SK-N-SH treated with all-trans-retinoic acid at 6 μM for 48 hours (cell line): ENCODE measurements around the gene MVB12B.

Experiments
- BACH2 ChIP-seq: fragments of 250-450 bp; sonication (Bioruptor Pico); IDR thresholded peaks from 2 replicates; pipeline ENCODE4 v1.9.0; 2021; ENCODE audit warnings: mild to moderate bottlenecking, borderline replicate concordance
- CSDC2 ChIP-seq: fragments of 250-450 bp; sonication (Bioruptor Pico); IDR thresholded peaks from 2 replicates; pipeline ENCODE4 v1.5.0; 2020; ENCODE audit warnings: mild to moderate bottlenecking, moderate library complexity
- GLIS3 ChIP-seq: fragments of 250-450 bp; sonication (Bioruptor Pico); IDR thresholded peaks from 2 replicates; pipeline ENCODE4 v1.5.0; 2020; ENCODE audit warnings: mild to moderate bottlenecking, moderate library complexity
- ISL1 ChIP-seq: fragments of 250-450 bp; sonication (Bioruptor Pico); IDR thresholded peaks from 2 replicates; pipeline ENCODE4 v2.1.2; 2022; ENCODE audit warnings: mild to moderate bottlenecking, moderate library complexity
- OSR1 ChIP-seq: fragments of 250-450 bp; sonication (Bioruptor Pico); IDR thresholded peaks from 2 replicates; pipeline ENCODE4 v1.8.0; 2022; ENCODE audit warnings: moderate library complexity, mild to moderate bottlenecking, inconsistent platforms
- ZFP3 ChIP-seq: fragments of 250-450 bp; sonication (Bioruptor Pico); IDR thresholded peaks from 2 replicates; pipeline ENCODE4 v1.5.0; 2020; ENCODE audit warnings: mild to moderate bottlenecking, moderate library complexity
- ZNF8 ChIP-seq: fragments of 450-650 bp; formaldehyde crosslinking; IDR thresholded peaks from 2 replicates; pipeline ENCODE4 v1.5.0; 2020; ENCODE audit warnings: mild to moderate bottlenecking, moderate library complexity
- TF ChIP-seq, protein P1 (sequence below): fragments of 250-450 bp; sonication (Bioruptor Pico); IDR thresholded peaks from 2 replicates; pipeline ENCODE4 v1.8.0; 2020; ENCODE audit warnings: mild to moderate bottlenecking, moderate library complexity, borderline replicate concordance

DNA sequence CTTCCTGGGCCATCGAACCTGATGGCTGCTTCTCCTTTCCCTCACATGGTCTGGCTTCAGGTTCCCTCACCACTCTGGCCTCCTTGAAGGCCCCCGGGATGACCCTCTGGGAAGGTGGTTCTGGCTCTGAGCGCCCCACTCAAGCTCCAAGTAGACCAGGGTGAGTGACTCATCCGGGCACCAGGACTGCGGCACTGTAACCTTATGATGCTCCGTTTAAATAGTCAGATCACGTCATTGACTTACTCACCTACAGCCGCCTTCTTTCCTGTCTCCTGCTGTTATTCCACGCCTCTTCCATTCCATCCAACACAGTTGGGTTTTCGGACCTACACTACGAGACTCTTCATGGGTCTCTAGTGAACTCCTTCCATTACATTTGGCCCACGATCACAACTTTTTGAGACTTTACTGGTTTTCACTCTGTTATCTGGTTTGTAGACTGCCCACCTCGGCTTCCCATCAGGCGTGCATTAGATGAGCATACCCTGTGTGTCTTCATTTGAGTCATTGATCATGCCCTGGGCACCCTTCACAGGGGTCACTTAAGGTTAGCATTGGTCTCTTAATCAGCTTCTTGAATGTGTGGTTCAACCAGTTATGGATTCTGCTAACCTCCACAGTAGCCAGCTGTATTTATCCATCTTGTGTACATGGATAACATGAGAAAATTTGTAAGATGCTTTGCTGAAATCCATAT, 148.3 kb downstream of the MVB12B start:
- TF ChIP-seq, protein P1, sequence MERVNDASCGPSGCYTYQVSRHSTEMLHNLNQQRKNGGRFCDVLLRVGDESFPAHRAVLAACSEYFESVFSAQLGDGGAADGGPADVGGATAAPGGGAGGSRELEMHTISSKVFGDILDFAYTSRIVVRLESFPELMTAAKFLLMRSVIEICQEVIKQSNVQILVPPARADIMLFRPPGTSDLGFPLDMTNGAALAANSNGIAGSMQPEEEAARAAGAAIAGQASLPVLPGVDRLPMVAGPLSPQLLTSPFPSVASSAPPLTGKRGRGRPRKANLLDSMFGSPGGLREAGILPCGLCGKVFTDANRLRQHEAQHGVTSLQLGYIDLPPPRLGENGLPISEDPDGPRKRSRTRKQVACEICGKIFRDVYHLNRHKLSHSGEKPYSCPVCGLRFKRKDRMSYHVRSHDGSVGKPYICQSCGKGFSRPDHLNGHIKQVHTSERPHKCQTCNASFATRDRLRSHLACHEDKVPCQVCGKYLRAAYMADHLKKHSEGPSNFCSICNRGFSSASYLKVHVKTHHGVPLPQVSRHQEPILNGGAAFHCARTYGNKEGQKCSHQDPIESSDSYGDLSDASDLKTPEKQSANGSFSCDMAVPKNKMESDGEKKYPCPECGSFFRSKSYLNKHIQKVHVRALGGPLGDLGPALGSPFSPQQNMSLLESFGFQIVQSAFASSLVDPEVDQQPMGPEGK (CRISPR knock-in tag), result no peak
- TF ChIP-seq OSR1 (CRISPR knock-in tag) (no peak), BACH2 (CRISPR knock-in tag) (no peak), ZNF8 (CRISPR knock-in tag) (no peak), ZFP3 (CRISPR knock-in tag) (no peak), ISL1 (CRISPR knock-in tag) (no peak), GLIS3 (CRISPR knock-in tag) (no peak), CSDC2 (no peak)
